Neural cell (in vitro differentiated cells): Measurements from ENCODE around the gene TMEM260. TPM values are rescaled to one million over a fixed set of nuclear protein-coding genes. Genes with fewer than 3 reads are reported as not detected.

Experiments
- H2AFZ ChIP-seq: fragments of 200-600, 300-800 bp; sonication (generic), shearing (Covaris generic); 2 replicates; pipeline ENCODE4 v1.6.0; 2014; ENCODE audit warnings: low read depth, mild to moderate bottlenecking, antibody characterized with exemption, low read length, moderate library complexity
- H3F3A ChIP-seq: fragments of 200-600 bp; shearing (Covaris generic); 2 replicates; pipeline ENCODE4 v1.6.1; 2016; ENCODE audit warnings: mild to moderate bottlenecking, moderate library complexity, mixed read lengths, antibody characterized with exemption, low read length; ENCODE audit not compliant: insufficient read depth, poor library complexity, severe bottlenecking
- H3K27ac ChIP-seq: fragments of 200-600, 300-800 bp; sonication (generic), shearing (Covaris generic); 2 replicates; pipeline ENCODE4 v1.5.1; 2014; ENCODE audit warnings: mild to moderate bottlenecking, low read length, moderate library complexity
- H3K27me3 ChIP-seq: fragments of 300-800, 200-600 bp; sonication (generic), shearing (Covaris generic); 2 replicates; pipeline ENCODE4 v1.6.0; 2014; ENCODE audit warnings: mild to moderate bottlenecking, low read depth, low read length, moderate library complexity; ENCODE audit not compliant: insufficient read depth
- H3K36me3 ChIP-seq: fragments of 300-800, 200-600 bp; sonication (generic), shearing (Covaris generic); 2 replicates; pipeline ENCODE4 v1.5.1; 2014; ENCODE audit warnings: mild to moderate bottlenecking, antibody characterized with exemption, low read length, moderate library complexity; ENCODE audit not compliant: insufficient read depth
- H3K4me2 ChIP-seq: fragments of 300-800, 200-600 bp; sonication (generic), shearing (Covaris generic); 2 replicates; pipeline ENCODE4 v1.6.0; 2014; ENCODE audit warnings: mild to moderate bottlenecking, low read length
- H3K4me3 ChIP-seq: fragments of 300-800, 200-600 bp; sonication (generic), shearing (Covaris generic); 2 replicates; pipeline ENCODE4 v1.5.1; 2014; ENCODE audit warnings: mild to moderate bottlenecking, low read length, moderate library complexity
- H3K79me2 ChIP-seq: fragments of 200-600 bp; shearing (Covaris generic); replicated peaks from 2 replicates; pipeline ENCODE4 v1.6.0; 2014; ENCODE audit warnings: mild to moderate bottlenecking, low read length, moderate library complexity; ENCODE audit not compliant: insufficient read depth
- H3K9ac ChIP-seq: fragments of 300-800, 200-600 bp; sonication (generic), shearing (Covaris generic); 2 replicates; pipeline ENCODE4 v1.6.1; 2016; ENCODE audit warnings: mild to moderate bottlenecking, low read length, mixed read lengths
- H3K9me2 ChIP-seq: fragments of 200-600 bp; shearing (Covaris generic); 2 replicates; pipeline ENCODE4 v1.6.1; 2016; ENCODE audit warnings: mild to moderate bottlenecking, low read length, mixed read lengths; ENCODE audit not compliant: insufficient read depth
- H3K9me3 ChIP-seq: fragments of 200-600, 300-800 bp; sonication (generic), shearing (Covaris generic); 2 replicates; pipeline ENCODE4 v1.6.1; 2016; ENCODE audit warnings: mild to moderate bottlenecking, mixed run types, low read length, moderate library complexity, mixed read lengths
- H4K20me1 ChIP-seq: fragments of 200-600 bp; shearing (Covaris generic); 2 replicates; pipeline ENCODE4 v1.6.1; 2016; ENCODE audit warnings: mild to moderate bottlenecking, mixed run types; ENCODE audit not compliant: insufficient read depth
- CTCF ChIP-seq: fragments of 450-650 bp; IDR thresholded peaks from 2 replicates; pipeline ENCODE4 v1.5.1; 2014; ENCODE audit warnings: antibody characterized with exemption, mild to moderate bottlenecking, moderate library complexity; ENCODE audit not compliant: poor library complexity, severe bottlenecking
- EP300 ChIP-seq: fragments of 450-650 bp; conservative IDR thresholded peaks from 2 replicates; pipeline ENCODE4 v1.6.1; 2014; ENCODE audit warnings: antibody characterized with exemption, mild to moderate bottlenecking, moderate library complexity; ENCODE audit not compliant: poor library complexity, severe bottlenecking
- EZH2 ChIP-seq: fragments of 200-600, 300-800 bp; shearing (Covaris generic), sonication (generic); IDR thresholded peaks from 2 replicates; pipeline ENCODE4 v1.6.1; 2014; ENCODE audit warnings: antibody characterized with exemption, low read length, borderline replicate concordance, mild to moderate bottlenecking; ENCODE audit not compliant: insufficient read depth, poor library complexity, severe bottlenecking
- MXI1 ChIP-seq: fragments of 450-650 bp; conservative IDR thresholded peaks from 2 replicates; pipeline ENCODE4 v1.6.1; 2014; ENCODE audit warnings: antibody characterized with exemption, mild to moderate bottlenecking; ENCODE audit not compliant: poor library complexity, severe bottlenecking
- POLR2AphosphoS5 ChIP-seq: IDR thresholded peaks from 2 replicates; pipeline ENCODE4 v1.6.1; 2012
- RAD21 ChIP-seq: fragments of 450-650 bp; conservative IDR thresholded peaks from 2 replicates; pipeline ENCODE4 v1.6.1; 2014; ENCODE audit warnings: antibody characterized with exemption, mild to moderate bottlenecking, moderate library complexity
- SMC3 ChIP-seq: fragments of 450-650 bp; conservative IDR thresholded peaks from 2 replicates; pipeline ENCODE4 v1.6.1; 2014; ENCODE audit warnings: antibody characterized with exemption, mild to moderate bottlenecking, moderate library complexity; ENCODE audit not compliant: poor library complexity
- TAF1 ChIP-seq: IDR thresholded peaks from 2 replicates; pipeline ENCODE4 v1.6.1; 2012; ENCODE audit warnings: low read depth
- polyA plus RNA-seq: library from polyadenylated mRNA; depleted of rRNA; stranded (reverse); fragments of >200 nt; gene quantifications from 2 replicates; pipeline ENCODE4 v1.2.3, GENCODE V29; 2014
- TF ChIP-seq, protein P1 (sequence below): IDR thresholded peaks from 2 replicates; pipeline ENCODE4 v1.6.1; 2012; ENCODE audit warnings: borderline replicate concordance

TMEM260 gene
- polyA plus RNA-seq, 1 donor from 2014 or later: 67.0 TPM

DNA sequence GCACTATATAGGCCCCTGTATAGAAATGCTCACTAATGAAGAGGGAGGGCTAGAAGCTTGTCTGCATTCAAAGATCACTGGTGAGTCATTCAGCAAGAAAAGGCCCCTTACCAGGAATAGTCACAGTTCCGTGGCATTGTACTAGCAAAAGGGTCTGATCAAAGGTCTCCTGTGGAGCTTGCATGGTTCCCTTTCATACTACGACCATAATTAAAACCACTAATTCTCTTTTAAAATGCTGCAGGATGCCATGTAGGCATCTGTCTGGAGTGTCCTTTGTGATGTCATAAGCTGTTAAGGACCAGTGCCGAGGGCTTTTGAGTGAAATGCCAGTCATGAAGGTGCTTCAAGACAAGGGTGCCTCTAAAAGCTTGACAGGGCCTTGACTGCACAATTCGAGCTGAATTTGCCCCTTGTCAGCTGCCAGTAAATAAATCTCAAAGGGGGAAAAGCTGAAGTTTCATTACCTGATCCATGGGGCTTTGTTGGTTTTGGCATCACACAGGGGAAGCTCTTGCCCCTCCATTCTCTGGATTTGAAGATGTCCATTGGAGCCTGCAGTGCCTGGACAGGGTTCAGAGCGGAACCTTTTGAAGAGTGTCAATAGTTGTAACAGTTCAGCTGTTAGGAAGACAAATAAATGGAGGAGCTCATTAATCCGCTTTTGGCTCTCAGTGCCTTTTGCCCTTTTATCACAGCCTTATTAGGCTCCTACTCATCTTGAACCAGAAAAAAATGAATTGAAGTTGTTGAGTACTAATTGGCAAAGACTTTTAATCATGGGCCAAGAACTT lies 69.1 kb downstream of the TMEM260 start:
- TF ChIP-seq MXI1 (no peak), RAD21 (no peak), POLR2AphosphoS5 (no peak), TAF1 (no peak), EP300 (no peak)
- TF ChIP-seq, protein P1, sequence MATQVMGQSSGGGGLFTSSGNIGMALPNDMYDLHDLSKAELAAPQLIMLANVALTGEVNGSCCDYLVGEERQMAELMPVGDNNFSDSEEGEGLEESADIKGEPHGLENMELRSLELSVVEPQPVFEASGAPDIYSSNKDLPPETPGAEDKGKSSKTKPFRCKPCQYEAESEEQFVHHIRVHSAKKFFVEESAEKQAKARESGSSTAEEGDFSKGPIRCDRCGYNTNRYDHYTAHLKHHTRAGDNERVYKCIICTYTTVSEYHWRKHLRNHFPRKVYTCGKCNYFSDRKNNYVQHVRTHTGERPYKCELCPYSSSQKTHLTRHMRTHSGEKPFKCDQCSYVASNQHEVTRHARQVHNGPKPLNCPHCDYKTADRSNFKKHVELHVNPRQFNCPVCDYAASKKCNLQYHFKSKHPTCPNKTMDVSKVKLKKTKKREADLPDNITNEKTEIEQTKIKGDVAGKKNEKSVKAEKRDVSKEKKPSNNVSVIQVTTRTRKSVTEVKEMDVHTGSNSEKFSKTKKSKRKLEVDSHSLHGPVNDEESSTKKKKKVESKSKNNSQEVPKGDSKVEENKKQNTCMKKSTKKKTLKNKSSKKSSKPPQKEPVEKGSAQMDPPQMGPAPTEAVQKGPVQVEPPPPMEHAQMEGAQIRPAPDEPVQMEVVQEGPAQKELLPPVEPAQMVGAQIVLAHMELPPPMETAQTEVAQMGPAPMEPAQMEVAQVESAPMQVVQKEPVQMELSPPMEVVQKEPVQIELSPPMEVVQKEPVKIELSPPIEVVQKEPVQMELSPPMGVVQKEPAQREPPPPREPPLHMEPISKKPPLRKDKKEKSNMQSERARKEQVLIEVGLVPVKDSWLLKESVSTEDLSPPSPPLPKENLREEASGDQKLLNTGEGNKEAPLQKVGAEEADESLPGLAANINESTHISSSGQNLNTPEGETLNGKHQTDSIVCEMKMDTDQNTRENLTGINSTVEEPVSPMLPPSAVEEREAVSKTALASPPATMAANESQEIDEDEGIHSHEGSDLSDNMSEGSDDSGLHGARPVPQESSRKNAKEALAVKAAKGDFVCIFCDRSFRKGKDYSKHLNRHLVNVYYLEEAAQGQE: no peak
- Histone ChIP-seq H3K27me3 (no peaks in the 10 kb centered on the region), H3K9me3 (no peaks in the 10 kb centered on the region), H3F3A (no peaks in the 10 kb centered on the region), H3K4me2 (no peak overlapping the region), H3K9ac (no peak overlapping the region), H3K27ac (no peak overlapping the region), H3K79me2 (no peaks in the 10 kb centered on the region), H3K9me2 (no peaks in the 10 kb centered on the region), H2AFZ (no peak overlapping the region), H4K20me1 (no peaks in the 10 kb centered on the region), H3K4me3 (no peak overlapping the region), H3K36me3 (peaks cover 5% of the 10 kb centered on the region)

GRCh38 chr14:56649382-56649781 lies 69.8 kb downstream of the TMEM260 start:
- TF ChIP-seq TAF1: no peak
- no peak for TF ChIP-seq POLR2AphosphoS5
- TF ChIP-seq MXI1: no peak
- TF ChIP-seq RAD21: no peak
- TF ChIP-seq CTCF: no peak
- no peak for TF ChIP-seq EP300
- no peak for TF ChIP-seq SMC3
- TF ChIP-seq, protein P1: no peak
- TF ChIP-seq EZH2: no peak
- H2AFZ ChIP-seq: no peak overlapping the region
- H3K9ac ChIP-seq: no peak overlapping the region
- peaks cover 5% of the 10 kb centered on the region for H3K36me3 ChIP-seq
- no peaks in the 10 kb centered on the region for H3K9me2 ChIP-seq
- H3K27me3 ChIP-seq: no peaks in the 10 kb centered on the region
- H3K4me3 ChIP-seq: no peak overlapping the region
- no peaks in the 10 kb centered on the region for H4K20me1 ChIP-seq
- H3K9me3 ChIP-seq: no peaks in the 10 kb centered on the region
- H3F3A ChIP-seq: no peaks in the 10 kb centered on the region
- no peak overlapping the region for H3K4me2 ChIP-seq
- H3K27ac ChIP-seq: no peak overlapping the region
- H3K79me2 ChIP-seq: no peaks in the 10 kb centered on the region
